GM19452 (cell line): ENCODE data around the gene RPS15.
"Not testable (repeated sequence)": the region's sequence is repeated elsewhere in the genome, so short reads cannot be mapped to it uniquely, and the experiment has no call there.

Experiments used
- ATAC-seq: cut with Tn5 transposase; IDR thresholded peaks from one replicate; pipeline ENCODE4 v1.9.1; 2021; ENCODE audit not compliant: unreplicated experiment

The RPS15 gene

GRCh38 chr19:1467490-1468273 lies 29.5 kb downstream of the RPS15 start:
- ATAC-seq: no peak

DNA sequence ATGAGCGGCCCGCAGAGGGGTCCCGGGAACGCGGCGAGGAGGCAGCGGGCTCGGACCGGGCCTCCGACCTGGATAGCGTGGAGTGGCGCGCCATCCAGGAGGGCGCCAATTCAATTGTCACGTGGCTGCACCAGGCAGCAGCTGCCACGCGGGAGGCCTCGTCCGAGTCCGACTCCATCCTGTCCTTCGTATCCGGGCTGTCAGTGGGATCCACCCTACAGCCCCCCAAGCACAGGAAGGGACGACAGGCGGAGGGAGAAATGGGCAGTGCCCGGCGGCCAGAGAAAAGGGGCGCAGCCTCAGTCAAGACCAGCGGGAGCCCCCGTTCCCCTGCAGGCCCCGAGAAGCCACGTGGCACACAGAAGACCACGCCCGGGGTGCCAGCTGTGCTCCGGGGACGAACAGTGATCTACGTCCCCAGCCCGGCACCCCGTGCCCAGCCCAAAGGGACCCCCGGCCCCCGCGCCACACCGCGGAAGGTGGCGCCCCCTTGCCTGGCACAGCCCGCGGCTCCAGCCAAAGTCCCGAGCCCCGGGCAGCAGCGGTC lies 30.2 kb downstream of the RPS15 start:
- ATAC-seq: no peak

DNA sequence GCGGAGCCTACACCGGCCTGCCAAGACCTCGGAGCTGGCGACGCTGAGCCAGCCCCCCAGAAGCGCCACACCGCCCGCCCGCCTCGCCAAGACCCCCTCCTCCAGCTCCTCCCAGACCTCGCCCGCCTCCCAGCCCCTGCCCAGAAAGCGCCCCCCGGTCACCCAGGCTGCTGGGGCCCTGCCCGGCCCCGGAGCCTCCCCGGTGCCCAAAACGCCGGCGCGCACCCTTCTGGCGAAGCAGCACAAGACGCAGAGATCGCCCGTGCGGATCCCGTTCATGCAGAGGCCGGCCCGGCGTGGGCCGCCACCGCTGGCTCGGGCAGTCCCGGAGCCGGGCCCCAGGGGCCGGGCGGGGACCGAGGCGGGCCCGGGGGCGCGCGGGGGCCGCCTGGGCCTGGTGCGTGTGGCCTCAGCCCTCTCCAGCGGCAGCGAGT lies 30.6 kb downstream of the RPS15 start:
- no peak for ATAC-seq

DNA sequence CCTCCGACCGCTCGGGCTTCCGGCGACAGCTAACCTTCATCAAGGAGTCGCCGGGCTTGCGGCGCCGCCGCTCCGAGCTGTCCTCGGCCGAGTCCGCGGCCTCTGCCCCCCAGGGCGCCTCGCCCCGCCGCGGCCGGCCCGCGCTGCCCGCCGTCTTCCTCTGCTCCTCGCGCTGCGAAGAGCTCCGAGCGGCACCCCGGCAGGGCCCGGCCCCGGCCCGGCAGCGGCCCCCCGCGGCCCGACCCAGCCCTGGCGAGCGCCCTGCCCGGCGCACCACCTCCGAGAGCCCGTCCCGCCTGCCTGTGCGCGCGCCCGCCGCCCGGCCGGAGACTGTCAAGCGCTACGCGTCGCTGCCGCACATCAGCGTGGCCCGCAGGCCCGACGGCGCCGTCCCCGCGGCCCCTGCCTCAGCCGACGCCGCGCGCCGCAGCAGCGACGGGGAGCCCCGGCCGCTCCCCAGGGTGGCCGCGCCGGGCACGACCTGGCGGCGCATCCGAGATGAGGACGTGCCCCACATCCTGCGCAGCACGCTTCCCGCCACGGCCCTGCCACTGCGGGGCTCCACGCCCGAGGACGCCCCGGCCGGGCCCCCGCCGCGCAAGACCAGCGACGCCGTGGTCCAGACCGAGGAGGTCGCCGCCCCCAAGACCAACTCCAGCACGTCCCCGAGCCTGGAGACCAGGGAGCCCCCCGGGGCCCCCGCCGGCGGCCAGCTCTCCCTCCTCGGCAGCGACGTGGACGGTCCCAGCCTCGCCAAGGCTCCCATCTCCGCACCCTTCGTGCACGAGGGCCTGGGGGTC lies 31.3 kb downstream of the RPS15 start:
- no peak for ATAC-seq

DNA sequence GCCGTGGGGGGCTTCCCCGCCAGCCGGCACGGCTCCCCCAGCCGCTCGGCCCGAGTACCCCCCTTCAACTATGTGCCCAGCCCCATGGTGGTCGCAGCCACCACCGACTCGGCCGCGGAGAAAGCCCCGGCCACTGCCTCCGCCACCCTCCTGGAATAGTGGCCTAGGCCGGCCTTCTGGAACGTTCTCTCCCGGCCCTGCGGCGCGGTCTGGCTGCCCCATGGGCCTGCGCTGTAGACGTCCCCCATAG lies 31.8 kb downstream of the RPS15 start:
- ATAC-seq: no peak

- ATAC-seq: no peak
Measured at GRCh38 chr19:1470305-1471009, 32.3 kb downstream of the RPS15 start.

- ATAC-seq: no peak
Measured at GRCh38 chr19:1471010-1471514, 32.9 kb downstream of the RPS15 start.

- ATAC-seq: no peak
Measured at GRCh38 chr19:1471515-1472160, 33.4 kb downstream of the RPS15 start.

- ATAC-seq: no peak
Measured at GRCh38 chr19:1472231-1473084, 34.3 kb downstream of the RPS15 start.

GRCh38 chr19:1473085-1473851 lies 35.1 kb downstream of the RPS15 start:
- no peak for ATAC-seq

DNA sequence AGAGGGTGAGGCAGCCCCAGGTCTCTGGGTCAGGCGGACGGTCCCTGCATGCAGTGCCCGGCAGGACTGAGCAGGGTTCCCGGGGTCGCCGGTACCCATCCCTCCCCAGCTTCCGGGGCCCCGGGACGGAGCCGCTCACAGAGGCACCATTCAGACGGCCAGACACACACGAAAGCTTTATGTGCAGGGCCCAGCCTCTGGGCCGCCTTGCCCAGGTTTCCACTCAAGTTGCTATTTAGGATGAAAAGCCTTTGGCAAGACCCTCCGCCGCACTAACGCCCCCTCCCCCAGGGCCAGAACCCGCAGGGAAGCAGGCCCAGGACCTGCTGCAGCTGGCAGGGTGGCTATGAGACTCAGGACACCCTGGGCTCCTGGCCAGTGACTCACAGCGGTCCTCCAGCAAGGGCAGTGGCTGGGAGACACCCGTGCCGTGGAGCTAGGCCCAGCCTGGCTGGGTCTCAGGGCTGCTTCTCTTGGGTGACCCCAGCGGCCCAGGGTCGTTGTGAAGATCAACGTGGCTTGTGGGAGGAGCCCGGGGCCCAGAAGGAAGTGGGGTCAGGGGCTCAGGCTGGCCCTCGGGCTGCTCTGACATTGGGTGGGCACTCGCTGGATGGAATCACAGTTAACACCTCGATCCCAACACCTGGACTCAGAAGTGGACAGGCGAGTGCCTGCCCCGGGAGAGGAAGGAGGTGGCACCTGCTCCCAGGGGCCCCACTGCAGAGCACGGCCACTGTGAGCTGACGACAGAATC lies 36.0 kb downstream of the RPS15 start:
- ATAC-seq: no peak

DNA sequence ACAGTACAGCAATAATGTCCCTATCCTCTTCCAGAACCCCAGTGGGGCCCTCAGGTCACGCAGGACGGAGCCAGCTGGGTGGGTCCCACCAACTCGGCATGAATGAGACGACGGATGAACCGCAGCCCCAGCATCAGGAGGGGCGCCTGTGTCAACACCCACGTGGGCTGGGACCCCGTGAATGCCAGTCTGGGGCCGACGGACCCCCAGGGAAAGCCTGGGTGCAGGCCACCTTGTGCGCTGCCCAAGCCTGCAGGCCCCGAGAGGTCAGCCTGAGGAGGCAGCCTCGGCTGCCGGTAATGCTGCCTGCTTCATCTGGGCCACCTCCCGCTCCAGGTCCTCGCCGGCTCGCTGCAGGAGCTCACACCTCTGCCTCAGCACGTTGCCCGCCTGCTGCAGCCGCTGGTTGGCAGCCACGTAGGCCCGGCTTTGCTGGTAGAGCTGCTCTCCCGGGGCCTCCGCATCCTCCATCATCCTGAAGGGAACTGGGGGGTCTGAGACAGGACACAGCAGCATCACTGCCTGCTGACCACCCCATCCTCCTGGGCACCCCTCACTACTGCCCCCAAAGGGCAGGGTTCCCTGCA lies 36.7 kb downstream of the RPS15 start:
- no peak for ATAC-seq

- ATAC-seq: no peak
Measured at GRCh38 chr19:1475751-1476437, 37.7 kb downstream of the RPS15 start.

DNA sequence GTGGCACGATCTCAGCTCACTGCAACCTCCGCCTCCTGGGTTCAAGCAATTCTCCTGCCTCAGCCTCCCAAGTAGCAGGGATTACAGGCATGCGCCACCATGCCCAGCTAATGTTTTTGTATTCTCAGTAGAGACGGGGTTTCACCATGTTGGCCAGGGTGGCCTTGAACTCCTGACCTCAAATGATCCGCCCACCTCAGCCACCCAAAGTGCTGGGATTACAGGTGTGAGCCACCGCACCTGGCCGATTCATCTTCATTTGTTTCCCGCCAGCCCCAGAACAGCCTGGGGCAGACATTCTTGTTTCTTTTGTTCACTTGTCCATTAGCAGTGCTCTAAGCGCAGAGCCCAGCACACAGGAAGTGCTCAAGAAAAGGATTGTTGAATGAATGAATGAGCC lies 38.9 kb downstream of the RPS15 start:
- not testable (repeated sequence) for ATAC-seq

GRCh38 chr19:1478934-1479707 lies 40.9 kb downstream of the RPS15 start, which contains the start of gene C19orf25:
Gene C19orf25 (minus strand): TSS chr19:1479215. CDS start chr19:1478903, 312 bp downstream.
- ATAC-seq: peak; percentile 87

- ATAC-seq: no peak
Measured at GRCh38 chr19:1481224-1481892, 43.2 kb downstream of the RPS15 start.
